GM21576 (cell line): ENCODE data around the gene RAB44.

ENCODE experiments used
- ATAC-seq: cut with Tn5 transposase; IDR thresholded peaks from one replicate; pipeline ENCODE4 v1.9.1; 2021; ENCODE audit warnings: mild to moderate bottlenecking, moderate library complexity; ENCODE audit not compliant: unreplicated experiment

Gene RAB44

DNA sequence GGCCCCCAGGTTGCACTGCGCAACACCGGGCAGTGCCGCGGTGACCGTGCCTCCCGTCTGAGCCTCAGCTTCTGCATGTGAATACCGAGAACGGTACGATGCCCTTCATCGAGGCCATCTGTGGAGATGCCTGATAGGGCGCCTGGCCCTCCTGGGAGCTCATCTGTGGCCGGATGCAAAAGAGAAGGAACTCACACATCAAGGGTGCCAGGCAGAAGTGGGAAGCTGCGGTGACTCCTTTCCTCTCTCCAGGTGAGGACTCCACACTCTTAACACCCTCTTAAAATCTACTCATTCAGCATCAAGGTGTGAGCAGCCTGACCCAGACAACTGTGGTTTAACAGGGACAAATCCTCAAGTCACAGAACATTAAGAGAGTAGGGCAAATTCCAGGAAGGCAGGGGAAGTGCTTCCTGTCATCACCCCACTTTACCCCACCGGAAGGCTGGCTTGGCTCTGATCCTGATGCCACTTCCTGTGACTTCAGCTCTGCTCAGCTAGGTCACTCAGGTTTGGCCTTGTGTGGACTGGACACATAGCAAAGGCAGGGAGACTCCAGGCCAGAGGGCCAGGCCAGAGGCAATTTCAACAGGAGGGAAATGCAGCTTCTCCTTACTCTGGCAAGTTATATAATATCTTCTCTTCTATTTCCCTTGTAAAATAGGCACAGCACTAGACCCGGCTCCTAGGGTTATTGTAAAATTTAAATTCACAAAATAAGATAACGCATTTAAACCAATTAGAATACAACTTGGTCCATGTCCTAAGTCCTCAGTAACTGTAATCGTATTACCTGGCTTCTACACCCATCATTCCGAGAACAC, 72.3 kb downstream of the RAB44 start:
- ATAC-seq = no peak

DNA sequence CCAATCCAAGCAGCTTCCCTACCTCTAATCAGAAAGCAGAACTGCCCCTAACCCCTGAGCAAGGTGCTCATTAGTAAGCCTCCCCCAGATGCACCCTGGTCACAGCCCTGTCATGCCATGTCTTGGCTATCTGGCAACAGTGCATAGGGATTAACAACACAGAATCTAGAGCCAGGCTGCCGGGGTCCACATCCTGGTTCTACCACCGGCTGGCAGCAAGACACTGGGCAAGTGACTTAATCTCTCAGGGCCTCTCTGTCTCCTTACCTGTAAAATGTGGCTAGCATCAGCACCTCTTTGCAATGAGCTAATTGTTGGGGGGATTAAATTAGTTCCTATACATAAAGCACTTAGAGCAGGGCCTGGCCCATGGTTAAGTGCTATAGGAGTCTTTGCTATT, 73.5 kb downstream of the RAB44 start:
- no peak for ATAC-seq

DNA sequence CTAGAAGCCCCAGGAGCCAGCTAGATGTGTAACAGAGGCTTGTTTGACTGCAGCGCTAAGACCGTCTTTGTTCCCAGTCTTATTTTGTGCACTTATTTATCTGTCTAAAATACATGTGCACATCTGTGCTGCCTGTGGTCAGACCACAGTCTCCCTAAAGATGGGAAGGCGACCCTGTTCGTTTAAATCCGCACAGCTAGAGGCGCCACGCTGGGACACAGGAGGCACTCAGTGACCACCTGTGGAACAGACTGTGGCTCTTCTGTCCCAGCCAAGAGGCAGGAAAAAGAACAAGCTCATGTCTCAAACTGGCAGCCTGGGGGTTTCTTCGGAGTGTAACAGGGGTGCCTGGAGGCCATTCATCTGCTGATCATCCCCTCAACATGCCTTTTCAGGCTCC, 74.8 kb downstream of the RAB44 start:
- no peak for ATAC-seq

DNA sequence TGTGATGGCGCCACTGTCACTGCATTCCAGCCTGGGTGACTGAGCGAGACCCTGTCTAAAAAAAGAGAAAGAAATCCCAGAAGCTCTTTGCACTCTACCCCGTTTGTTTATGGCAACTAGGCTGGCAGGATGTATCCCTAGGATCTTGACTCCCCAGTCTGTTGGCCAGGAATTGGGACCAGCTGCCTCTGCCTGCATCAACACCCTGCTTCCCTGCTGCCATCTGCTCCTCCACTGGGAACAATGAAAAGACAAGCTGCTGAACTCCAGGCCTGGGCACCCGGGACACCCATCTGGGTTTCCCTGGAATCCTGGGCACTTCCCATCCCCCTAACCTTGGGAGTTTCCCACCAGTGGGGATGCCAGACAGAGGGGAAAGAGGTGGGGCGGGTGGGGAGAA, 76.7 kb downstream of the RAB44 start:
- no peak for ATAC-seq

DNA sequence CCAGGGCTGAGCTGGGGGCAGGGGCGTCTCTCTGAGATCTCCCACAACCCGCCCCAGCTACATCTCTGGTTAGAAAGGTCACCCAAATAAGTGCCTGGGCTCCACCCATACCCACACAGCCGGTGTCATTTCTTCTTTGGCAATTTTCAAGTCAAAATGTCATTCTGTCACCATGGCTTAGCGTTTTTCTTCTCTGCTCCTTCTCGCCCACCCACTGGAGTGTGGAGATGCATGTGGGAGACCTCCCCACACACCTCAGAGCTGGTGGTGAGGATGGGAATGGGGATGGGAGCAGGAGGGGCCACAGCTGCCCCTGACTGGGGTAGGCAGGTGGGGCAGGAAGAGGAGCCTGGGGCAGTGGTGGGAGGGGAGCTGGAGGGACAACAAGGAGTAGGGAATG, 78.5 kb downstream of the RAB44 start:
- ATAC-seq = no peak

DNA sequence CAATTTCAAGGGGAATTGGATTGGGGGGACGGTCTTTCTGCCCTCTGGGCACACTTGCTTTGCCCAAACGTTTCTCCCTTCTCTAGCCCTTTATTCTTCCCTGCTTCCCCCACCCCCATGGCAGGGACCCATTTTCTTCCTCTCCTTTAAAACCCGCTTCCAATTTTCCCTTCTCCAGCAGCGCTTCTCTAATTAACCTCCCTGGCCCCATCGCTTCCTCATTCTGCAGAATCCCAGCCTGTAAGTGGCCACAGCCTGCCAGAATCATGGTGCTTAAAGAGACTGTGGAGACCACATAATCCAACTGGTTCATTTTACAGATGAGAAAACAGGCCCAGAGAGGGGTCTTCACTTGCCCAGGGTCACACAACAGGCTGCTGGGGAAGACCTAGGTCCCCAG, 80.2 kb downstream of the RAB44 start:
- ATAC-seq = no peak

DNA sequence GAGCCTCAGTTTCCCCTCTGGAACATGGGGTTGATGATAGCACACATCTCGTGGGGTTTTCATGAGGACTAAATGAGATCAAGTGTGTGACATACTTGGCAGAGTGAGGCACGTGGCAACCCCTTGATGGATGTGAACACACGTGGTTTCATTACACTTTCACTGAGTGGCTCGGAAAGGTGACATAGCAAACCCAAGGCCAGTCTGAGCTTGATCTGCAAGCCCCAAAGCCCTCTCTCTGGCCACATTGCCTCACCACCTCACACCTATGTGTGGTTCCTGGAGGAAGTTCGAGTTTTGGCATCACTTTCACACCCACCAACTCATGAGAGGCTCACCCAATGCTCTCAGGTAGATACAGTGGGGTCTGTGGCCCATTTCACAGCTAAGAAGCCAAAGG, 81.6 kb downstream of the RAB44 start:
- ATAC-seq = no peak

DNA sequence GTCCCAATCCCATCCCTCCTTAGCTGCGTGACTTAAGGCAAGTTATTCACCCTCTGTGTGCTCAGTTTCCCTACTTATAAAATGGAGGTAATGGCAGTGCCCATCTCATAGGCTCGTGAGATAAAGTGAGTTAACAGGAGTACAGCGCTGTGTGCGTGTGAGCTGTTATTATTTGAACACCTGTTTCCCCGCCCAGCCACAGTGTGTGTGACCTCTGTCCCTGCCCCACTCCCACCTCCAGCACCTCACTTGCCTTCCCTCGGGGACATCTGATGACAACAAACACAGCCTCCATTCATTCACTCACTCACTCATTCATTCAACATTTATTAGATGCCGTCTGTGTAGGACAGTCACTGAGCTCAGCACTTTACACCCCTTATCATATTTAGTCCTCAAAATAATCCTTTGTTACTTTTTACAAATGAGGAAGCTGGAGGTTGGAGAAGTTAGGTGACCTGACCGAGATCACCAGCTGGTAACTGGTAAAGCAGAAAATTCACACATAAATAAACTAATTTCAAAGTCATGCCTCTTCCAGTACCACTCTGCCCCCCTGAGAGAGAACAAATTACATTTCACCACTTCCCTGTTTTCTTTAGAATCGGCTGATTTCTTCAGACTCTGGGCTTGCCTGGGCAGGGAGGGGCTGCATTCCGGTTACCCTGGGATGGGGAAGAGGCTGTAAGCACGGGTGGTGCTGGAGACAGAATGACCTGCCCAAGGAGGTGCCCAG, 83.0 kb downstream of the RAB44 start:
- ATAC-seq = no peak

DNA sequence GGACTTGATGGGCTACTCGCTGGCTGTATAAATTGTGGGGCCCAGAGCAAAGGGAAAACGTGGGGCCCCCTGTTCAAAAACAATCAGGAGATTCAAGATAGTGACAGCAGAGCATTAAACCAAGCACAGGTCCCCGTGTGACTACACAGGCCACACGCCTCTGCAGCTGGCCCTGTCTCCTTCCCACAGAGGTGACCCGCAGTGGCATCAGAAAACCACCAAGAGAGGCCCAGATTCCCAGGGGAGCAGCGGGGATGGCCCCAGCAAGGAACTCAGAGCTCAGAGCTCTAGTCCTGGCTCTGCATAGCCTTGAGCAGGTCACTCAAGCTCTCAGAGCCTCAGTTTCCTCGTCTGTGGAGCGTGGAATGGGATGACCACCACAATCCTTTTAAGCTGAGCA, 84.0 kb downstream of the RAB44 start:
- ATAC-seq = no peak
